GM12864 (cell line): ENCODE results near the gene ADH4.

Experiments used
- DNase-seq: peaks from one replicate; pipeline ENCODE4 v3.0.0-alpha.2; 2011; ENCODE audit warnings: low read depth
- H3K4me3 ChIP-seq: 2 replicates; pipeline ENCODE4 v1.5.1; 2011; ENCODE audit warnings: mild to moderate bottlenecking, low read depth, low read length, control low read depth
- CTCF ChIP-seq: IDR thresholded peaks from 2 replicates; pipeline ENCODE4 v1.5.1; 2011; ENCODE audit warnings: low read depth, mild to moderate bottlenecking, moderate library complexity, low read length, control low read depth, inconsistent platforms; ENCODE audit errors: missing control alignments

The ADH4 gene

GRCh38 chr4:99074816-99075215 lies 69.3 kb downstream of the ADH4 start:
- no peak overlapping the region for H3K4me3 ChIP-seq
- no peak for DNase-seq
- TF ChIP-seq CTCF: no peak
